A549 (cell line): ENCODE measurements around the gene NPRL2. TPM values are rescaled to one million over a fixed set of nuclear protein-coding genes. Genes with fewer than 3 reads are reported as not detected.

Experiments
- ATAC-seq, 2 experiments: fragments of 200-7000 bp in 1 of 2; fragments of >200 bp in 1 of 2; cut with Nextera tagmentation in 1 of 2; cut with Tn5 transposase in 1 of 2; 3 replicates each; pipeline versions ENCODE4 v1.8.0 to v1.9.1; 2018 to 2020; ENCODE audit warnings: mild to moderate bottlenecking in 1 of 2, moderate library complexity in 1 of 2
- CTCF ChIA-PET: fragments of 300-600 bp; sonication (Branson Sonifier 250); formaldehyde crosslinking; extraction: SDS; loops from one replicate; lab custom pipeline; 2021; ENCODE audit warnings: antibody characterized with exemption, inconsistent platforms; lab: Yijun Ruan, JAX
- POLR2A ChIA-PET: fragments of 350-600 bp; formaldehyde crosslinking; extraction: SDS; loops from one replicate; lab custom pipeline; 2021; ENCODE audit warnings: antibody characterized with exemption, inconsistent platforms; lab: Yijun Ruan, JAX
- DNase-seq, 2 experiments: peaks; one replicate each; pipeline versions ENCODE4 v3.0.0 to v3.0.0-alpha.2; 2011 to 2016; ENCODE audit warnings: low read depth in 1 of 2, low spot score in 1 of 2
- FAIRE-seq: peaks from 2 replicates; lab custom pipeline; 2011; peaks lifted over from hg19 to GRCh38; lab: Jason Lieb, UNC
- H3K27ac ChIP-seq, 2 experiments: fragments of >200 bp; sonication (Bioruptor Twin); formaldehyde crosslinking; 3 replicates each; pipeline ENCODE4 v1.5.1; 2016 to 2017
- H3K4me1 ChIP-seq: fragments of >200 bp; sonication (Bioruptor Twin); formaldehyde crosslinking; 3 replicates; pipeline ENCODE4 v1.6.1; 2016
- H3K4me2 ChIP-seq: fragments of >200 bp; sonication (Bioruptor Twin); formaldehyde crosslinking; 3 replicates; pipeline ENCODE4 v1.6.1; 2016
- H3K4me3 ChIP-seq: fragments of >200 bp; sonication (Bioruptor Twin); formaldehyde crosslinking; 3 replicates; pipeline ENCODE4 v1.5.1; 2016
- H3K9me3 ChIP-seq: fragments of >200 bp; sonication (Bioruptor Twin); formaldehyde crosslinking; 3 replicates; pipeline ENCODE4 v1.6.1; 2016
- CBX8 ChIP-seq: fragments of 200-600 bp; sonication (generic); IDR thresholded peaks from 2 replicates; pipeline ENCODE4 v1.6.1; 2016
- ESRRA ChIP-seq: fragments of 150-350 bp; IDR thresholded peaks from 2 replicates; pipeline ENCODE4 v1.6.1; 2014; ENCODE audit warnings: mild to moderate bottlenecking, low read length, borderline replicate concordance
- FOXS1 ChIP-seq: fragments of 250-450 bp; sonication (Bioruptor Pico); IDR thresholded peaks from 2 replicates; pipeline ENCODE4 v1.5.0; 2020; ENCODE audit warnings: mild to moderate bottlenecking, moderate library complexity
- GATA3 ChIP-seq: IDR thresholded peaks from 2 replicates; pipeline ENCODE4 v1.6.1; 2012; ENCODE audit warnings: borderline replicate concordance
- HDAC2 ChIP-seq: fragments of 200-600 bp; sonication (generic); IDR thresholded peaks from 2 replicates; pipeline ENCODE4 v1.6.1; 2016
- JUNB ChIP-seq: fragments of >200 bp; sonication (Bioruptor Twin); formaldehyde crosslinking; IDR thresholded peaks from 2 replicates; pipeline ENCODE4 v1.6.1; 2016
- NFE2L2 ChIP-seq: fragments of 150-350 bp; conservative IDR thresholded peaks from 2 replicates; pipeline ENCODE4 v1.6.1; 2014; ENCODE audit warnings: low read length
- POLR2A ChIP-seq: IDR thresholded peaks from 2 replicates; pipeline ENCODE4 v1.6.1; 2012; ENCODE audit warnings: mild to moderate bottlenecking, low read length
- POLR2AphosphoS2 ChIP-seq: conservative IDR thresholded peaks from 2 replicates; pipeline ENCODE4 v1.6.1; 2012; ENCODE audit warnings: low read length, improper control_type of control experiment, inconsistent platforms
- RAD21 ChIP-seq, 2 experiments: fragments of >200 bp in 1 of 2; sonication (Bioruptor Twin) in 1 of 2; formaldehyde crosslinking in 1 of 2; IDR thresholded peaks in 1 of 2; conservative IDR thresholded peaks in 1 of 2; 2 replicates in 1 of 2; 3 replicates in 1 of 2; pipeline ENCODE4 v1.6.1; 2012 to 2018; ENCODE audit warnings: inconsistent platforms in 1 of 2
- RARB ChIP-seq: fragments of 250-450 bp; sonication (Bioruptor Pico); IDR thresholded peaks from 2 replicates; pipeline ENCODE4 v1.8.0; 2021; ENCODE audit warnings: mild to moderate bottlenecking, moderate library complexity
- RFX5 ChIP-seq: fragments of 450-650 bp; IDR thresholded peaks from 2 replicates; pipeline ENCODE4 v1.7.1; 2014; ENCODE audit warnings: antibody characterized with exemption, mild to moderate bottlenecking, moderate library complexity
- RNF2 ChIP-seq: fragments of 200-600 bp; sonication (generic); IDR thresholded peaks from 2 replicates; pipeline ENCODE4 v1.6.1; 2016; ENCODE audit warnings: low read depth, mild to moderate bottlenecking, antibody characterized with exemption, moderate library complexity, borderline replicate concordance
- SMC3 ChIP-seq: fragments of >200 bp; sonication (Bioruptor Twin); formaldehyde crosslinking; IDR thresholded peaks from 3 replicates; pipeline ENCODE4 v1.6.1; 2018; ENCODE audit warnings: inconsistent platforms
- SREBF2 ChIP-seq: fragments of 450-650 bp; IDR thresholded peaks from 2 replicates; pipeline ENCODE4 v1.6.1; 2014; ENCODE audit warnings: mild to moderate bottlenecking, moderate library complexity
- TP53 ChIP-seq: fragments of 250-450 bp; sonication (Bioruptor Pico); IDR thresholded peaks from 2 replicates; pipeline ENCODE4 v1.5.0; 2021; ENCODE audit warnings: mild to moderate bottlenecking, moderate library complexity
- WGBS: methylation state at CpG from one replicate; pipeline ENCODE4 v1.1.6; 2017; ENCODE audit errors: missing lambda C conversion rate; 5-methylcytosine and 5-hydroxymethylcytosine counted together
- polyA plus RNA-seq, 4 experiments: library from polyadenylated mRNA; depleted of rRNA in 3 of 4; stranded (reverse); fragments of >200 nt; fragmentation: RNase III in 1 of 4; extraction: RNeasy Plus Mini Kit Qiagen cat#74134 plus additional on column Dnase treatment in 1 of 4; gene quantifications; 2 replicates in 3 of 4; 3 replicates in 1 of 4; pipeline ENCODE4 v1.2.3, GENCODE V29; 2011 to 2017
- TF ChIP-seq, protein P1 (sequence below): fragments of >200 bp; sonication (Bioruptor Twin); formaldehyde crosslinking; IDR thresholded peaks from 3 replicates; pipeline ENCODE4 v1.5.1; 2016
- TF ChIP-seq, protein P2 (sequence below): fragments of 150-350 bp; IDR thresholded peaks from 2 replicates; pipeline ENCODE4 v1.6.1; 2014; ENCODE audit warnings: low read depth, mild to moderate bottlenecking, low read length
- TF ChIP-seq, protein P3 (sequence below): fragments of >200 bp; sonication (Bioruptor Twin); formaldehyde crosslinking; IDR thresholded peaks from 2 replicates; pipeline ENCODE4 v1.6.1; 2016

Gene NPRL2
- polyA plus RNA-seq, 2 of the 4 experiments (the other 2 are of a cell fraction), result 19.5 to 19.9 TPM

DNA sequence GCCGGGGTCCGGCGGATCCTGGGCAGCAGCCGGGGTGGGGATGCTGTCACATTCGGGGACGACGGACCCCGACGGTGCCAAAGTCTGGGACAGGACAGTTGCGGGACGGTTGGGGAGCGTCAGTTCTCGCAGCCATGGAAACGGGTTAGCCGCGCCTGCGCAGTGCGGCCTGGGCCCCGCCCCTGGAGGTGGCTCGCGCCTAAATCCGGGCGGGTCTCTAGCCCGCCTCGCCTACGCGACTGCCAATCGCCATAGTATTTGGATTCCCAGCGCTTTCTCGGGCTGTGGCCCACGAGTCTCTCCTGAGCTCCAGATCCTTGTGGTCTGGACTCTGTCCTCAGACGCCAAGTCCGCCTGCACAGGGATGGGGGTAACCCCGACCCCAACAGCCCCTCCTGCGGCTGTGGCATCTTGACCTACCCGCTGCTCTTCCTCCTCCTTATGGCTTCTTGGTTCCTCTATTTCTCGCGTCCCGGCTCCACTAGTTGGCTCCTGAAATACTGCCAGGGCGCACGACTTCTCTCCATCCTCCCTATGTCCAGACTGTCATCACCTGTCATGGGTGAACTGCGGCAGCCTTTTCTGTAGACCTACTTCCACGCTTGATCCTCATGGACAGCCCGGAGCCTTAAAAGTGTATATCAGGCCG is 4.9 kb downstream of the NPRL2 start, which contains the start of gene ZMYND10 (continued):
- TF ChIP-seq, protein P1, sequence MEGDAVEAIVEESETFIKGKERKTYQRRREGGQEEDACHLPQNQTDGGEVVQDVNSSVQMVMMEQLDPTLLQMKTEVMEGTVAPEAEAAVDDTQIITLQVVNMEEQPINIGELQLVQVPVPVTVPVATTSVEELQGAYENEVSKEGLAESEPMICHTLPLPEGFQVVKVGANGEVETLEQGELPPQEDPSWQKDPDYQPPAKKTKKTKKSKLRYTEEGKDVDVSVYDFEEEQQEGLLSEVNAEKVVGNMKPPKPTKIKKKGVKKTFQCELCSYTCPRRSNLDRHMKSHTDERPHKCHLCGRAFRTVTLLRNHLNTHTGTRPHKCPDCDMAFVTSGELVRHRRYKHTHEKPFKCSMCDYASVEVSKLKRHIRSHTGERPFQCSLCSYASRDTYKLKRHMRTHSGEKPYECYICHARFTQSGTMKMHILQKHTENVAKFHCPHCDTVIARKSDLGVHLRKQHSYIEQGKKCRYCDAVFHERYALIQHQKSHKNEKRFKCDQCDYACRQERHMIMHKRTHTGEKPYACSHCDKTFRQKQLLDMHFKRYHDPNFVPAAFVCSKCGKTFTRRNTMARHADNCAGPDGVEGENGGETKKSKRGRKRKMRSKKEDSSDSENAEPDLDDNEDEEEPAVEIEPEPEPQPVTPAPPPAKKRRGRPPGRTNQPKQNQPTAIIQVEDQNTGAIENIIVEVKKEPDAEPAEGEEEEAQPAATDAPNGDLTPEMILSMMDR, result no peak
- TF ChIP-seq TP53 (CRISPR knock-in tag), result no peak

DNA sequence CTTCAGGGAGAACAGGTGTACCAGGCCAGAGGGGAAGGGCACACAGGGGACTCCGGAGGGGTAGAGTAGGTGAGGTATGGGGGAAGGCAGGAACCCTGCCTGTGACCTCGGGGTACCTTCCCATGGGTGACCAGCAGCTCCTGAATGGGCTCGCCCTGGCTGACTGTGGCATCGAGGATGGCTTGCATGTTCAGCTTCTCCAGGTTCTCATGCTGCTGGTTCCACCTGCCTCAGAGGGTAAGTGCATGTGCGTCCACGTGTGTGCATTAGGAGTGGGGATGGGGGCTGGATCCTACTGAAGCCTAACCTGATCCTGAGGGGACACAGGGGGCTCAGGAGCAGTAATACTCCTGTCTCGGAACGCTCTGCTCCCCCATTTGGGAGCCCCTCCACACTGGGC is 5.6 kb downstream of the NPRL2 start:
- Histone ChIP-seq H3K4me3 (peak overlapping the region; percentile 45), H3K27ac (peak overlapping the region in 1 of 2 experiments; percentile 77; a peak in 3 of 6 replicates), H3K9me3 (no peaks in the 10 kb centered on the region), H3K4me2 (peak overlapping the region; percentile 96), H3K4me1 (peaks cover 12% of the 10 kb centered on the region; the same call in 1 of the 3 replicates)
- TF ChIP-seq FOXS1 (no peak), SMC3 (no peak), POLR2AphosphoS2 (no peak)
- TF ChIP-seq, protein P2, sequence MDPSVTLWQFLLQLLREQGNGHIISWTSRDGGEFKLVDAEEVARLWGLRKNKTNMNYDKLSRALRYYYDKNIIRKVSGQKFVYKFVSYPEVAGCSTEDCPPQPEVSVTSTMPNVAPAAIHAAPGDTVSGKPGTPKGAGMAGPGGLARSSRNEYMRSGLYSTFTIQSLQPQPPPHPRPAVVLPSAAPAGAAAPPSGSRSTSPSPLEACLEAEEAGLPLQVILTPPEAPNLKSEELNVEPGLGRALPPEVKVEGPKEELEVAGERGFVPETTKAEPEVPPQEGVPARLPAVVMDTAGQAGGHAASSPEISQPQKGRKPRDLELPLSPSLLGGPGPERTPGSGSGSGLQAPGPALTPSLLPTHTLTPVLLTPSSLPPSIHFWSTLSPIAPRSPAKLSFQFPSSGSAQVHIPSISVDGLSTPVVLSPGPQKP, result no peak
- FAIRE-seq (no peak), ATAC-seq (no peak), DNase-seq (no peak)
- 77% methylated on average over 5 of the region's 8 CpGs for WGBS
- POLR2A ChIA-PET, result no interaction called here
- CTCF ChIA-PET, result interaction anchor here (0.6 to 1.3 kb wide), 5 partner anchors 197 to 1109 kb away, joined by 3 to 4 read pairs (median 3); no protein-coding TSS in a partner anchor

DNA sequence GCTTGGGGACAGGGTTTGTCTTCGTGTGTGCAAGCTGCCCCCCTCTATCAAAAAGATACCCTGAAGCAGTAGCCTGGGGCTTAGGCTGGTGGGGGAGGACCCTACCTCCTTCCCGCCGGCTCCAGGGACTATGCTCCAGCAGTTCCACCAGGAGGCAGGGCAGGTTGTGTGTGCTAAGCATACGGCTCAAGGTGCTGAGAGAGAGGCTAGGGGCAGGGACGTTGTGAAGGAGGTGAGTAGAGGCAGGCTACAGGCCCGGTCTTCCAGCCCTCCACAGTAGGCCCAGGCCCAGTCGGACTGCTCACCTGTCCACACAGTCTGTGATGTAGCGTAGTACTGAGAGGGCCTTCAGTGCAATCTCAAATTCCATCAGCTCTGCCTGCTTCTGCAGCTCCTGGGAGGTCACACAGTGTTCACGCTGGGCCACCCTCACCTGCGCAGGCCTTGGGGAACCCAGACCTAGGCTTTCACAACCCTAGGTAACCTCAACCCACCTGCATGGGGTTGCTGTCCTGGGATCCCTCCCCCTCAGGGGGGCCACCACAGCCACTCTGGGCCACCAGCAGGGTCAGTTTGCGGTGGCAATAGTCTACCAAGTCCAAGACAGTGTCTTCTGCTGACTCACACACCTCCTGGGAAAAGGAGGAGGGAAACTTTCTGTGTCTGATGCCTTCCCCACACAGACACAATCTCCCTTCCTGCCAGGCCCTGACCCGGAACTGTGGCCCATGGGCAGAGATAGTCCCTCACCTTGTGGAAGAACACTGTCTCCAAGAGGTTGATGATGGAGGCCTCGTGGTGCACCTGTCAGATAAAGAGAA is 7.6 kb downstream of the NPRL2 start:
- FAIRE-seq, result no peak
- CTCF ChIA-PET, result interaction anchor here (0.5 kb wide), 1 partner anchor 9 kb away, joined by 3 read pairs; no protein-coding TSS in a partner anchor
- H3K4me2 ChIP-seq, result no peak overlapping the region

DNA sequence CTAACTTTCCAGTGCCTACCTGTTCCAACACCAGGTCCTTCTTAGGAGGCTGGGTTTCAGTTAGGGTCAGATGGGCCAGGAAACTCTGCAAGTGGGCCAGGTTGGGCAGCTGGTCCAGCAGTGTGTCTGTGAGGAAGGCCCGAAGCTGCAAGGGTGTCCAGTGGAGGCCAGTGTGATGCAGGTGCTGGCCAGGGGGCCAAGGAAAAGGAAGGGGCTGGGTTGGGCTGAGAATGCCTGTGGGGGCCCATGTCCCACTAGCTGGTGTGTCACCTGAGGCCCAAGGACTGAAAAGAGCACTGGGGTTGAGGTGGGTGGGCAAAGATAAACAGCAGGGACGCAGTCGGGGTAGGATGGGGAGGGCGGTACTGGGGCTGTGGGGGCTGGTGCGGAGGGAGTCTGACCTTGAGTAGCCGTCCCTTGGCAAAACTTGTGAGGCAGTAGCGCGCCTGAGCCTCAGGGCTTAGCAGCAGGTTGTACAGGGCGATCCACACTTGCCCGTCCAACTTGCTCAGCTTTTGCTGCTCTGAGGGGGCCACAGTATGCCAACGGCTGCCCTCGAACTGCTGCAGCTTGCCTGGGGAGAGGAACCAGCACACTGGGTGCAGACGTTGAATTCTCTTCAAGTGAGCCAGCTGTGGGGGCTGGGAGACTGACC is 8.5 kb downstream of the NPRL2 start:
- ATAC-seq (no peak), DNase-seq (no peak)
- no peaks in the 10 kb centered on the region for H3K9me3 ChIP-seq

More for the DNA sequence above, 7.6 kb downstream of the NPRL2 start:
- POLR2A ChIA-PET, result no interaction called here
- Histone ChIP-seq H3K4me3 (no peak overlapping the region), H3K4me1 (peaks cover 7% of the 10 kb centered on the region)
- ATAC-seq, result peak; percentile 21 to 22; a peak in 2 of 6 replicates
- no peak for DNase-seq
- TF ChIP-seq HDAC2 (no peak), RNF2 (no peak), RARB (no peak), RAD21 (conservative IDR thresholded peaks at IDR 0.05 in 1 of 2, IDR thresholded peaks at IDR 0.05 in 1 of 2) (no peak), CBX8 (no peak), ESRRA (no peak)
- TF ChIP-seq, protein P3, sequence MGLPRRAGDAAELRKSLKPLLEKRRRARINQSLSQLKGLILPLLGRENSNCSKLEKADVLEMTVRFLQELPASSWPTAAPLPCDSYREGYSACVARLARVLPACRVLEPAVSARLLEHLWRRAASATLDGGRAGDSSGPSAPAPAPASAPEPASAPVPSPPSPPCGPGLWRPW, result no peak
- TF ChIP-seq, all 56 proteins: peak for 0
- no peaks in the 10 kb centered on the region for H3K9me3 ChIP-seq
- WGBS, result 72% methylated on average over 7 of the region's 13 CpGs
- H3K27ac ChIP-seq, result no peak overlapping the region

More for the DNA sequence above, 8.5 kb downstream of the NPRL2 start:
- no peak for FAIRE-seq
- no peak overlapping the region for H3K4me3 ChIP-seq
- ChIA-PET POLR2A (no interaction called here), CTCF (interaction anchor here (1.1 kb wide), 1 partner anchor 21 kb away, joined by 3 read pairs; no protein-coding TSS in a partner anchor)
- peaks cover 11% of the 10 kb centered on the region for H3K4me1 ChIP-seq
- TF ChIP-seq SREBF2, result no peak
- no peak for TF ChIP-seq NFE2L2
- TF ChIP-seq RFX5, result no peak
- no peak for TF ChIP-seq POLR2A
- no peak for TF ChIP-seq JUNB
- TF ChIP-seq RARB, result no peak
- TF ChIP-seq GATA3, result no peak
- H3K27ac ChIP-seq, result no peak overlapping the region
- no peak overlapping the region for H3K4me2 ChIP-seq
- 91% methylated on average over 7 of the region's 13 CpGs for WGBS
